WI38 (cell line): ENCODE data around the gene TMPRSS7.

Experiments
- H3K4me3 ChIP-seq: 2 replicates; pipeline ENCODE4 v1.5.1; 2011; ENCODE audit warnings: low read depth, mild to moderate bottlenecking, control low read depth, low read length
- TF ChIP-seq, protein P1 (sequence below): IDR thresholded peaks from 2 replicates; pipeline ENCODE4 v1.5.1; 2012; ENCODE audit warnings: low read depth, mild to moderate bottlenecking, control low read depth, low read length

The TMPRSS7 gene

DNA sequence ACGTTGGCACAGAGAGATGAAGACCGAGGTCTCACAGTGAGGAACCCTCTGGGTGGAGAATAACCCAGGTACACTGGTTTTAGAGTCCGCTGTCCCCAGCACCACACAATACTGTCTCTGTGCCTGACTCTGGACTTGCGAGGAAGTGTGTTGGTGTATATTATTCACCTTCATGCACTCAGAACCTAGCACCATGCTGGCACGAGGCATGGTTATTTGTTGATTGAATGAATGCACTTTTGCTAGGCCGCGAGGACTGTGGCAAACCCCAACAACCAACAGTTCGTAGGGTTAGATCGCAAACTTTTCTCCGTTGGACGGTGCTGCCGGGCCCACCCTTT lies 51.2 kb downstream of the TMPRSS7 start:
- peak overlapping the region; percentile 62 for H3K4me3 ChIP-seq
- TF ChIP-seq, protein P1, sequence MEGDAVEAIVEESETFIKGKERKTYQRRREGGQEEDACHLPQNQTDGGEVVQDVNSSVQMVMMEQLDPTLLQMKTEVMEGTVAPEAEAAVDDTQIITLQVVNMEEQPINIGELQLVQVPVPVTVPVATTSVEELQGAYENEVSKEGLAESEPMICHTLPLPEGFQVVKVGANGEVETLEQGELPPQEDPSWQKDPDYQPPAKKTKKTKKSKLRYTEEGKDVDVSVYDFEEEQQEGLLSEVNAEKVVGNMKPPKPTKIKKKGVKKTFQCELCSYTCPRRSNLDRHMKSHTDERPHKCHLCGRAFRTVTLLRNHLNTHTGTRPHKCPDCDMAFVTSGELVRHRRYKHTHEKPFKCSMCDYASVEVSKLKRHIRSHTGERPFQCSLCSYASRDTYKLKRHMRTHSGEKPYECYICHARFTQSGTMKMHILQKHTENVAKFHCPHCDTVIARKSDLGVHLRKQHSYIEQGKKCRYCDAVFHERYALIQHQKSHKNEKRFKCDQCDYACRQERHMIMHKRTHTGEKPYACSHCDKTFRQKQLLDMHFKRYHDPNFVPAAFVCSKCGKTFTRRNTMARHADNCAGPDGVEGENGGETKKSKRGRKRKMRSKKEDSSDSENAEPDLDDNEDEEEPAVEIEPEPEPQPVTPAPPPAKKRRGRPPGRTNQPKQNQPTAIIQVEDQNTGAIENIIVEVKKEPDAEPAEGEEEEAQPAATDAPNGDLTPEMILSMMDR, result no peak

- peak within 1 kb of the TSS; percentile 62 for H3K4me3 ChIP-seq
- TF ChIP-seq, protein P1, result no peak
These were observed 51.7 kb downstream of the TMPRSS7 start, which contains the start of gene C3orf52 for GRCh38 chr3:112086076-112086854. C3orf52 (plus strand) TSS chr3:112086389; CDS start chr3:112086408, 19 bp downstream.

GRCh38 chr3:112086875-112087524 lies 52.5 kb downstream of the TMPRSS7 start:
- peak overlapping the region; percentile 62 for H3K4me3 ChIP-seq
- TF ChIP-seq, protein P1, result no peak

GRCh38 chr3:112087746-112088145 lies 53.2 kb downstream of the TMPRSS7 start:
- TF ChIP-seq, protein P1, result no peak
- H3K4me3 ChIP-seq, result peak overlapping the region; percentile 62

GRCh38 chr3:112088944-112089343 lies 54.4 kb downstream of the TMPRSS7 start:
- no peak overlapping the region for H3K4me3 ChIP-seq
- TF ChIP-seq, protein P1, result no peak

- no peak overlapping the region for H3K4me3 ChIP-seq
These were observed 55.7 kb downstream of the TMPRSS7 start for GRCh38 chr3:112089956-112090886.

More at GRCh38 chr3:112089956-112090886, 55.7 kb downstream of the TMPRSS7 start:
- TF ChIP-seq, protein P1, result no peak
